Measurements from ENCODE around the gene CYP2B6.

DNA sequence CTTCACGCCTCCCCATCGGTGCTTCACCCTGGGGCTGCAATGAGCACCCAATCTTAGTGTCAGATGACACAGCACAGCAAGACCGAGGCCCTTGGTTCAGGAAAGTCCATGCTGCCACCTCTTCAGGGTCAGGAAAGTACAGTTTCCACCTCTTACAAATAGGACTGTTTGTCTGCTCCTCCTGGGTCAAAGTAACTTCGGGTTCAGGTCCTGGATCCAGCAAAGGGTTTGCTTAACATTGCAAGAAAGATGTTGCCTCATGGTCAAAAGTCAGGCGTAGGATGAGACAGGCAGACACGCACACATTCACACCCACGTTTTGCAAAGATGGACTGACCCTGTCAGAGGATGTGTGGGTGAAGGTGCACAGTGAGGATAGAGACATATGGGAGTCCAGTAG is 1.6 kb upstream of the CYP2B6 start:
- TF ChIP-seq POLR2AphosphoS5 (IDR thresholded peaks at IDR 0.05): no peak
- TF ChIP-seq, protein P1, sequence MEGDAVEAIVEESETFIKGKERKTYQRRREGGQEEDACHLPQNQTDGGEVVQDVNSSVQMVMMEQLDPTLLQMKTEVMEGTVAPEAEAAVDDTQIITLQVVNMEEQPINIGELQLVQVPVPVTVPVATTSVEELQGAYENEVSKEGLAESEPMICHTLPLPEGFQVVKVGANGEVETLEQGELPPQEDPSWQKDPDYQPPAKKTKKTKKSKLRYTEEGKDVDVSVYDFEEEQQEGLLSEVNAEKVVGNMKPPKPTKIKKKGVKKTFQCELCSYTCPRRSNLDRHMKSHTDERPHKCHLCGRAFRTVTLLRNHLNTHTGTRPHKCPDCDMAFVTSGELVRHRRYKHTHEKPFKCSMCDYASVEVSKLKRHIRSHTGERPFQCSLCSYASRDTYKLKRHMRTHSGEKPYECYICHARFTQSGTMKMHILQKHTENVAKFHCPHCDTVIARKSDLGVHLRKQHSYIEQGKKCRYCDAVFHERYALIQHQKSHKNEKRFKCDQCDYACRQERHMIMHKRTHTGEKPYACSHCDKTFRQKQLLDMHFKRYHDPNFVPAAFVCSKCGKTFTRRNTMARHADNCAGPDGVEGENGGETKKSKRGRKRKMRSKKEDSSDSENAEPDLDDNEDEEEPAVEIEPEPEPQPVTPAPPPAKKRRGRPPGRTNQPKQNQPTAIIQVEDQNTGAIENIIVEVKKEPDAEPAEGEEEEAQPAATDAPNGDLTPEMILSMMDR (IDR thresholded peaks at IDR 0.05): no peak

Measured in gastroesophageal sphincter (tissue), 3 donors.